Spleen (tissue), 11 donors: ENCODE data around the gene QSOX1. TPM values are rescaled to one million over a fixed set of nuclear protein-coding genes. Genes with fewer than 3 reads are reported as not detected.

ENCODE experiments used
- DNase-seq: peaks from one replicate; pipeline ENCODE4 v3.0.0-alpha.2; 2020
- H3K27ac ChIP-seq, 8 donors: fragments of 200-600 bp; sonication (generic) in 7 of 8; 1 replicate in 4 of 8; 2 replicates in 4 of 8; pipeline versions ENCODE4 v1.5.0 to v1.8.0; 2016 to 2021; ENCODE audit warnings: inconsistent platforms in 4 of 8, mild to moderate bottlenecking in 4 of 8, moderate library complexity in 1 of 8
- H3K27me3 ChIP-seq, 7 donors: fragments of 200-600 bp; sonication (generic) in 6 of 7; replicated peaks in 1 of 7; 1 replicate in 4 of 7; 2 replicates in 3 of 7; pipeline versions ENCODE4 v1.5.0 to v1.8.0; 2016 to 2021; ENCODE audit warnings: inconsistent platforms in 3 of 7, mild to moderate bottlenecking in 1 of 7
- H3K36me3 ChIP-seq, 6 donors: fragments of 200-600 bp; sonication (generic) in 5 of 6; 1 replicate in 4 of 6; 2 replicates in 2 of 6; pipeline versions ENCODE4 v1.5.0 to v1.8.0; 2016 to 2021; ENCODE audit warnings: inconsistent platforms in 2 of 6
- H3K4me1 ChIP-seq, 6 donors: fragments of 200-600 bp; sonication (generic) in 5 of 6; 1 replicate in 3 of 6; 2 replicates in 3 of 6; pipeline versions ENCODE4 v1.5.0 to v1.8.0; 2016 to 2021; ENCODE audit warnings: inconsistent platforms in 3 of 6
- H3K4me3 ChIP-seq, 8 donors: fragments of 200-600 bp; sonication (generic) in 7 of 8; 1 replicate in 4 of 8; 2 replicates in 4 of 8; pipeline versions ENCODE4 v1.5.0 to v1.8.0; 2016 to 2021; ENCODE audit warnings: inconsistent platforms in 4 of 8, mild to moderate bottlenecking in 4 of 8, moderate library complexity in 2 of 8
- H3K9me3 ChIP-seq, 8 donors: fragments of 200-600 bp; sonication (generic) in 7 of 8; 1 replicate in 4 of 8; 2 replicates in 4 of 8; pipeline versions ENCODE4 v1.5.0 to v1.8.0; 2016 to 2021; ENCODE audit warnings: inconsistent platforms in 4 of 8
- POLR2A ChIP-seq, 3 donors: fragments of 450-650 bp; IDR thresholded peaks; one replicate each; pipeline ENCODE4 v1.5.1; 2017; ENCODE audit warnings: antibody characterized with exemption in 3 of 3, mild to moderate bottlenecking in 1 of 3
- POLR2AphosphoS5 ChIP-seq, 3 donors: sonication (generic); formaldehyde crosslinking; IDR thresholded peaks; one replicate each; pipeline ENCODE4 v1.5.1; 2017; ENCODE audit warnings: antibody characterized with exemption in 3 of 3
- WGBS, 5 donors: extraction: QIAGEN DNeasy Blood & Tissue Kit in 3 of 5; methylation state at CpG; one replicate each; pipeline versions ENCODE4 v1.1.5 to v1.1.7; 2013 to 2018; 5-methylcytosine and 5-hydroxymethylcytosine counted together
- intact Hi-C: fragments of 100-400 bp; cut with DNase I; formaldehyde crosslinking; loops from one replicate; pipeline ENCODE4 v1.15.0; 2023; ENCODE audit warnings: low total_unique reads
- polyA plus RNA-seq, 3 donors: library from polyadenylated mRNA; stranded (reverse); fragments of 200-250 nt; gene quantifications; one replicate each; pipeline ENCODE4 v1.2.1, GENCODE V29; 2013
- total RNA-seq, 7 donors: library from RNA; depleted of rRNA in 3 of 7; stranded (reverse); fragments of >200 nt in 3 of 7; fragmentation: NEBNext Ultra II Directional in 4 of 7; extraction: Animal tissue kit (Norgen Biotek cat#: 25700) in 4 of 7; gene quantifications; one replicate each; pipeline versions ENCODE4 v1.1.0 to v1.2.1, GENCODE V29; 2016 to 2021
- TF ChIP-seq, protein P1 (sequence below), 11 experiments: fragments of 200-600 bp in 7 of 11; fragments of 450-650 bp in 4 of 11; sonication (generic) in 4 of 11; IDR thresholded peaks in 8 of 11; conservative IDR thresholded peaks in 3 of 11; 1 replicate in 7 of 11; 2 replicates in 4 of 11; pipeline versions ENCODE4 v1.4.0 to v1.8.0; 2016 to 2021; ENCODE audit warnings: antibody characterized with exemption in 11 of 11, inconsistent platforms in 4 of 11, mild to moderate bottlenecking in 1 of 11
- donor health status: healthy with polysubstance abuse.
- donor health status: DM: no; HTN: no; CAD: no; lungs with moderate emphysema.
- donor health status: DM: no; HTN: no; CAD: no.
- donor health status: Bipolar disorder and iron deficiency.
- donor health status: healthy.
- donor health status: DM: no; HTN: no; CAD: no.
- donor health status: DM: yes; HTN: yes; CAD: no.

The QSOX1 gene
- total and polyA plus RNA-seq, 10 donors, result 35.2 to 78.9 (median 56.5) TPM

GRCh38 chr1:180135535-180135934 is 19.1 kb upstream of the QSOX1 start:
- intact Hi-C loops, result no loop called here
- Histone ChIP-seq H3K27ac (no peak overlapping the region), H3K9me3 (peaks cover 0 to 6% (median 0%) of the 10 kb centered on the region in 8 donors), H3K27me3 (peaks cover 0 to 4% (median 0%) of the 10 kb centered on the region in 7 donors), H3K4me3 (no peak overlapping the region), H3K36me3 (no peaks in the 10 kb centered on the region), H3K4me1 (peaks cover 0 to 15% (median 0%) of the 10 kb centered on the region in 6 donors)
- 43 to 65% (median 54%) methylated on average over 1 of the region's 1 CpG for WGBS, 5 donors
- TF ChIP-seq POLR2AphosphoS5 (IDR thresholded peaks at IDR 0.05) (no peak), POLR2A (IDR thresholded peaks at IDR 0.05) (no peak)
- TF ChIP-seq, protein P1, sequence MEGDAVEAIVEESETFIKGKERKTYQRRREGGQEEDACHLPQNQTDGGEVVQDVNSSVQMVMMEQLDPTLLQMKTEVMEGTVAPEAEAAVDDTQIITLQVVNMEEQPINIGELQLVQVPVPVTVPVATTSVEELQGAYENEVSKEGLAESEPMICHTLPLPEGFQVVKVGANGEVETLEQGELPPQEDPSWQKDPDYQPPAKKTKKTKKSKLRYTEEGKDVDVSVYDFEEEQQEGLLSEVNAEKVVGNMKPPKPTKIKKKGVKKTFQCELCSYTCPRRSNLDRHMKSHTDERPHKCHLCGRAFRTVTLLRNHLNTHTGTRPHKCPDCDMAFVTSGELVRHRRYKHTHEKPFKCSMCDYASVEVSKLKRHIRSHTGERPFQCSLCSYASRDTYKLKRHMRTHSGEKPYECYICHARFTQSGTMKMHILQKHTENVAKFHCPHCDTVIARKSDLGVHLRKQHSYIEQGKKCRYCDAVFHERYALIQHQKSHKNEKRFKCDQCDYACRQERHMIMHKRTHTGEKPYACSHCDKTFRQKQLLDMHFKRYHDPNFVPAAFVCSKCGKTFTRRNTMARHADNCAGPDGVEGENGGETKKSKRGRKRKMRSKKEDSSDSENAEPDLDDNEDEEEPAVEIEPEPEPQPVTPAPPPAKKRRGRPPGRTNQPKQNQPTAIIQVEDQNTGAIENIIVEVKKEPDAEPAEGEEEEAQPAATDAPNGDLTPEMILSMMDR (IDR thresholded peaks at IDR 0.05 in 8 of 11, conservative IDR thresholded peaks at IDR 0.05 in 3 of 11), result no peak
- DNase-seq, result no peak

DNA sequence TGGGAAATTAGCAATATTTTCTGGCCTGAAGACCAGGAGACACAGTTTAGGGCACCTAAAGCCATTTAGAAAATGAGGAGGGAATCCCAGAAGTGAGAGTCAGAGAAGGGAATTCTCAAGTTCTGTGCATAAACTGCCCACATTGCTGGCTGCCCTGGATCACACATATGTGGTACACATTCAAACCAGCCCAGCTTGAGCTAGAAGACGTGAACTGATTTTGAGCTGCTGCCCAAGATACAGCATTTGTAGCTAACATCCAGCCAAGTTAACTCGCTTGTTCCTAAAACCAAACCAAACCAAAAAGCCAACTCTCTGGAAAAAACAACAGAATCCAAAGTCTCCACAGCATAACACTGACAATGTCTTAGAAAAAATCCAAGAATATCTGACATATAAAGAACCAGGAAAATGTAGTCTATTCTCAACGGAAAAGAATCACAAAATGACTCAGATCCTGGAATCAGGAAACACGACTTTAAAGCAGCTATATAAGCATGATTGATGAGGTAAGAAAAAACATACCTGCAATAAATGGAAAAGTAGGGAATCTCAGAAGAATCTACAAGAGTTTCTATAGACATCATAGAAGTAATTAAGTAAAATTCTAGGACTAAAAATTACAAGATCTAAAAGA is 18.2 kb upstream of the QSOX1 start:
- H3K27me3 ChIP-seq, result peaks cover 0 to 4% (median 0%) of the 10 kb centered on the region in 7 donors
- H3K4me1 ChIP-seq, result peaks cover 0 to 7% (median 0%) of the 10 kb centered on the region in 6 donors
- 75 to 83% (median 78%) methylated on average over 4 of the region's 4 CpGs for WGBS, 5 donors
- peaks cover 0 to 6% (median 0%) of the 10 kb centered on the region in 8 donors for H3K9me3 ChIP-seq
- TF ChIP-seq POLR2AphosphoS5 (IDR thresholded peaks at IDR 0.05) (no peak), POLR2A (IDR thresholded peaks at IDR 0.05) (no peak)
- TF ChIP-seq, protein P1 (IDR thresholded peaks at IDR 0.05 in 8 of 11, conservative IDR thresholded peaks at IDR 0.05 in 3 of 11), result no peak
- no peak overlapping the region for H3K4me3 ChIP-seq
- no peak for DNase-seq
- H3K36me3 ChIP-seq, result no peaks in the 10 kb centered on the region
- intact Hi-C loops, result no loop called here
- H3K27ac ChIP-seq, result no peak overlapping the region

- Histone ChIP-seq H3K4me3 (no peak overlapping the region), H3K36me3 (no peaks in the 10 kb centered on the region), H3K27ac (no peak overlapping the region), H3K27me3 (peaks cover 0 to 4% (median 0%) of the 10 kb centered on the region in 7 donors), H3K4me1 (peaks cover 0 to 1% (median 0%) of the 10 kb centered on the region in 6 donors), H3K9me3 (peaks cover 0 to 6% (median 0%) of the 10 kb centered on the region in 8 donors)
- TF ChIP-seq POLR2AphosphoS5 (IDR thresholded peaks at IDR 0.05) (no peak), POLR2A (IDR thresholded peaks at IDR 0.05) (no peak)
- TF ChIP-seq, protein P1 (IDR thresholded peaks at IDR 0.05 in 8 of 11, conservative IDR thresholded peaks at IDR 0.05 in 3 of 11), result no peak
- intact Hi-C loops, result no loop called here
- DNase-seq, result no peak
These were observed 17.7 kb upstream of the QSOX1 start for GRCh38 chr1:180136968-180137356.

DNA sequence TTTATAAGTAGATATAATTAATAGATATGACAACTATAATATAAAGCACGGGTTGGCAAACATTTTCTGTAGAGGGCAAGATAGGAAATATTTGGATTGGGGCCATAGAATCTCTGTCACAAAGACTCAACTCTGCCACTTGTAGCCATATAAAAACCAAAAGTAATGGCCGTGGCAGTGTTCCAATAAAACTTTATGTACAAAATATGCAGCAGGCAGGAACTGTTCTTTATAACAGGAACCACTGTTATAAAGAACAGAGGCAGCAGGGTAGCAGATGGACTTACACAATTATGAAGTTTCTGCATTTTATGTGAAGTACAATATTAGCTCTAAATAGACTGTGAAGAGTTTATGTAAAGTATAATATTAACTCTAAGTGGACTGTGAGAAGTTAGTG is 16.9 kb upstream of the QSOX1 start:
- peaks cover 0 to 8% (median 0%) of the 10 kb centered on the region in 7 donors for H3K27me3 ChIP-seq
- H3K27ac ChIP-seq, result no peak overlapping the region
- H3K4me3 ChIP-seq, result no peak overlapping the region
- H3K4me1 ChIP-seq, result no peaks in the 10 kb centered on the region
- H3K36me3 ChIP-seq, result no peaks in the 10 kb centered on the region
- WGBS, 5 donors, result 72 to 83% (median 78%) methylated on average over 2 of the region's 2 CpGs
- intact Hi-C loops, result no loop called here
- no peak for DNase-seq
- TF ChIP-seq POLR2A (IDR thresholded peaks at IDR 0.05) (no peak), POLR2AphosphoS5 (IDR thresholded peaks at IDR 0.05) (no peak)
- TF ChIP-seq, protein P1 (IDR thresholded peaks at IDR 0.05 in 8 of 11, conservative IDR thresholded peaks at IDR 0.05 in 3 of 11), result no peak
- peaks cover 0 to 6% (median 0%) of the 10 kb centered on the region in 8 donors for H3K9me3 ChIP-seq
